HEK293 (cell line): ENCODE measurements around the gene ACER3.

Experiments used
- CTCF ChIA-PET: fragments of 350-600 bp; formaldehyde crosslinking; extraction: SDS; loops from one replicate; lab custom pipeline; 2021; ENCODE audit warnings: antibody characterized with exemption; lab: Yijun Ruan, JAX
- POLR2A ChIA-PET: fragments of 300-600 bp; formaldehyde crosslinking; extraction: SDS; loops from one replicate; lab custom pipeline; 2020; ENCODE audit warnings: antibody characterized with exemption, inconsistent platforms; lab: Yijun Ruan, JAX
- H3K27ac ChIP-seq: fragments of 200-500 bp; sonication (Bioruptor generic); 2 replicates; pipeline ENCODE4 v1.5.1; 2014; ENCODE audit warnings: low read depth, low read length, control low read depth, inconsistent platforms; ENCODE audit errors: extremely low read depth
- H3K36me3 ChIP-seq, 2 experiments: fragments of 200-500 bp in 1 of 2; sonication (Bioruptor generic) in 1 of 2; 1 replicate in 1 of 2; 2 replicates in 1 of 2; pipeline ENCODE4 v1.5.1; 2014 to 2017; ENCODE audit warnings: inconsistent platforms in 2 of 2, low read length in 2 of 2; ENCODE audit not compliant: control insufficient read depth in 2 of 2, insufficient read depth in 1 of 2
- H3K4me1 ChIP-seq: fragments of 200-500 bp; sonication (Bioruptor generic); 2 replicates; pipeline ENCODE4 v1.5.1; 2014; ENCODE audit warnings: mild to moderate bottlenecking, low read length, inconsistent platforms; ENCODE audit not compliant: control insufficient read depth, insufficient read depth
- H3K4me3 ChIP-seq: 2 replicates; pipeline ENCODE4 v1.5.1; 2011; ENCODE audit warnings: low read depth, mild to moderate bottlenecking, control low read depth, low read length, moderate library complexity
- H3K9me3 ChIP-seq: fragments of 200-500 bp; sonication (Bioruptor generic); 2 replicates; pipeline ENCODE4 v1.5.1; 2014; ENCODE audit warnings: low read depth, low read length, inconsistent platforms; ENCODE audit not compliant: control insufficient read depth, insufficient read depth
- GLIS2 ChIP-seq: fragments of 450-650 bp; formaldehyde crosslinking; IDR thresholded peaks from 2 replicates; pipeline ENCODE4 v1.5.1; 2016; ENCODE audit warnings: missing biosample characterization, missing genetic modification characterization
- KLF10 ChIP-seq: fragments of 450-650 bp; IDR thresholded peaks from 2 replicates; pipeline ENCODE4 v1.5.1; 2018; ENCODE audit warnings: missing biosample characterization, mild to moderate bottlenecking, missing genetic modification characterization
- KLF16 ChIP-seq: fragments of 450-650 bp; formaldehyde crosslinking; IDR thresholded peaks from 2 replicates; pipeline ENCODE4 v1.5.1; 2017; ENCODE audit warnings: missing biosample characterization, missing genetic modification characterization
- KLF7 ChIP-seq: fragments of 450-650 bp; formaldehyde crosslinking; IDR thresholded peaks from 2 replicates; pipeline ENCODE4 v1.5.1; 2016; ENCODE audit warnings: missing biosample characterization, missing genetic modification characterization, borderline replicate concordance
- PATZ1 ChIP-seq: fragments of 450-650 bp; formaldehyde crosslinking; IDR thresholded peaks from 2 replicates; pipeline ENCODE4 v1.5.1; 2016; ENCODE audit warnings: missing biosample characterization, missing genetic modification characterization
- ZBTB44 ChIP-seq: fragments of 450-650 bp; IDR thresholded peaks from 2 replicates; pipeline ENCODE4 v1.5.1; 2018; ENCODE audit warnings: missing biosample characterization, mild to moderate bottlenecking, missing genetic modification characterization
- ZBTB49 ChIP-seq: fragments of 450-650 bp; formaldehyde crosslinking; IDR thresholded peaks from 2 replicates; pipeline ENCODE4 v1.5.1; 2016; ENCODE audit warnings: missing biosample characterization, missing genetic modification characterization, low read depth
- ZBTB6 ChIP-seq: fragments of 450-650 bp; formaldehyde crosslinking; IDR thresholded peaks from 2 replicates; pipeline ENCODE4 v1.5.1; 2017; ENCODE audit warnings: missing biosample characterization, missing genetic modification characterization
- ZFHX2 ChIP-seq: fragments of 450-650 bp; formaldehyde crosslinking; conservative IDR thresholded peaks from 2 replicates; pipeline ENCODE4 v1.5.1; 2016; ENCODE audit warnings: missing biosample characterization, missing genetic modification characterization
- ZNF112 ChIP-seq: fragments of 450-650 bp; formaldehyde crosslinking; IDR thresholded peaks from 2 replicates; pipeline ENCODE4 v1.5.0; 2017; ENCODE audit warnings: missing biosample characterization, missing genetic modification characterization
- ZNF2 ChIP-seq: fragments of 450-650 bp; formaldehyde crosslinking; IDR thresholded peaks from 2 replicates; pipeline ENCODE4 v1.5.1; 2016; ENCODE audit warnings: missing biosample characterization, missing genetic modification characterization
- ZNF26 ChIP-seq: fragments of 450-650 bp; formaldehyde crosslinking; IDR thresholded peaks from 2 replicates; pipeline ENCODE4 v1.5.1; 2016; ENCODE audit warnings: missing biosample characterization, missing genetic modification characterization
- ZNF311 ChIP-seq: fragments of 450-650 bp; formaldehyde crosslinking; IDR thresholded peaks from 2 replicates; pipeline ENCODE4 v1.5.1; 2017; ENCODE audit warnings: missing biosample characterization, missing genetic modification characterization, borderline replicate concordance
- ZNF37A ChIP-seq: fragments of 450-650 bp; IDR thresholded peaks from 2 replicates; pipeline ENCODE4 v1.5.1; 2018; ENCODE audit warnings: missing biosample characterization, missing genetic modification characterization
- ZNF488 ChIP-seq: fragments of 450-650 bp; formaldehyde crosslinking; IDR thresholded peaks from 2 replicates; pipeline ENCODE4 v1.5.1; 2016; ENCODE audit warnings: missing biosample characterization, missing genetic modification characterization
- ZNF501 ChIP-seq: fragments of 450-650 bp; formaldehyde crosslinking; IDR thresholded peaks from 2 replicates; pipeline ENCODE4 v1.5.1; 2016; ENCODE audit warnings: missing biosample characterization, missing genetic modification characterization
- ZNF513 ChIP-seq: fragments of 450-650 bp; IDR thresholded peaks from 2 replicates; pipeline ENCODE4 v1.5.1; 2018; ENCODE audit warnings: missing biosample characterization, missing genetic modification characterization
- ZNF560 ChIP-seq: fragments of 450-650 bp; formaldehyde crosslinking; IDR thresholded peaks from 2 replicates; pipeline ENCODE4 v1.5.1; 2017; ENCODE audit warnings: missing biosample characterization, missing genetic modification characterization, borderline replicate concordance
- ZNF580 ChIP-seq: fragments of 450-650 bp; formaldehyde crosslinking; IDR thresholded peaks from 2 replicates; pipeline ENCODE4 v1.5.1; 2016; ENCODE audit warnings: missing biosample characterization, missing genetic modification characterization
- ZNF623 ChIP-seq: fragments of 450-650 bp; formaldehyde crosslinking; IDR thresholded peaks from 2 replicates; pipeline ENCODE4 v1.5.1; 2016; ENCODE audit warnings: missing biosample characterization, missing genetic modification characterization
- ZNF692 ChIP-seq: fragments of 450-650 bp; formaldehyde crosslinking; IDR thresholded peaks from 2 replicates; pipeline ENCODE4 v1.5.1; 2016; ENCODE audit warnings: missing biosample characterization, missing genetic modification characterization
- ZXDB ChIP-seq: fragments of 450-650 bp; formaldehyde crosslinking; IDR thresholded peaks from 2 replicates; pipeline ENCODE4 v1.5.1; 2016; ENCODE audit warnings: missing biosample characterization, missing genetic modification characterization

The ACER3 gene

GRCh38 chr11:76860539-76861475, at the start of gene ACER3:
ACER3 (plus strand) TSS chr11:76860918; CDS start chr11:76860977, 59 bp downstream.
- CTCF ChIA-PET = interaction anchor here (0.7 to 1.0 kb wide), 3 partner anchors 27 to 1938 kb away, joined by 3 read pairs; no protein-coding TSS in a partner anchor
- Histone ChIP-seq H3K4me3 (peak within 1 kb of the TSS; percentile 87), H3K4me1 (no peaks in the 10 kb centered on the region), H3K36me3 (no peaks in the 10 kb centered on the region), H3K27ac (peak within 1 kb of the TSS; percentile 88; the same call in 1 of the 2 replicates), H3K9me3 (no peaks in the 10 kb centered on the region)
- POLR2A ChIA-PET = no interaction called here
- TF ChIP-seq ZBTB44 (tag by site-specific recombination) (no peak), PATZ1 (tag by site-specific recombination) (peak; percentile 61; the same call in 1 of the 2 replicates), ZNF488 (tag by site-specific recombination) (no peak), ZNF560 (tag by site-specific recombination) (no peak), ZNF37A (tag by site-specific recombination) (no peak), ZNF2 (peak; percentile 49; the same call in 1 of the 2 replicates), ZNF26 (tag by site-specific recombination) (no peak), ZFHX2 (tag by site-specific recombination) (no peak), ZNF513 (tag by site-specific recombination) (peak; percentile 13; the same call in 1 of the 2 replicates), GLIS2 (peak; percentile 50), KLF7 (tag by site-specific recombination) (0 out of 2 replicates have a peak, but pooled peaks have one; percentile 13), ZNF692 (tag by site-specific recombination) (peak; percentile 52; the same call in 1 of the 2 replicates), ZNF623 (tag by site-specific recombination) (no peak), ZBTB6 (tag by site-specific recombination) (no peak), ZXDB (tag by site-specific recombination) (no peak), ZNF112 (tag by site-specific recombination) (no peak), KLF10 (tag by site-specific recombination) (peak; percentile 94), ZNF501 (peak; percentile 78), KLF16 (tag by site-specific recombination) (no peak), ZBTB49 (no peak), ZNF580 (tag by site-specific recombination) (no peak), ZNF311 (tag by site-specific recombination) (no peak)
